Measurements from ENCODE around the gene ZNF521.

DNA sequence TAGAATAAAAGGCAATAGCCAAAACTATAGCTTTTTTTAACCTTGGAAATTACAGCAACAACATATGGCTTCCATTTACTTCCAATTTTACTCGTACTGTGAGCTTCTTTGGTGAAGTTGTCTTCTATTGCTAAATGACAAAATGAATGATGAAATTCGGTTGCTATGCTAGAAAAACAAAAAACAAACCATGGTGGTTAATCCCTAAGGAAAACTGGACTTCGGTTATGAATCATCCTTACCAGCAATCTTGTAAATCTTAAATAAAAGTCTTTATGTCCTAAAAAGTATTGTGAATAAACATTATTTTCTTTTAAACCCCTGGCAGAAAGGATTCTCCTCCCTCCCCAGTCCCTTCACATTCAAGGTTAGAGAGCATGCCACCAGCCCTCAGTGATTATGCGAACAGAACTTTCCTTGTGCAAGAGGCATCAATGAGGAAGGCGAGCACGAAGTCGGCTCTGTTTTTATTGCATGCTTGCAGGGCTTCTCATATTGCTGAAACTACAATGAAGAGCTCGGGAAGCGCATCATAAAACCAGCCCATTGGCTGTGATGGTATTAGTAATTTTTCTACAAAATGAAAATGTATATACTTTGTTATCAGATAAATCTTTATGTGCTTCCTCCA, 62.9 kb downstream of the ZNF521 start:
- TF ChIP-seq, protein P1, sequence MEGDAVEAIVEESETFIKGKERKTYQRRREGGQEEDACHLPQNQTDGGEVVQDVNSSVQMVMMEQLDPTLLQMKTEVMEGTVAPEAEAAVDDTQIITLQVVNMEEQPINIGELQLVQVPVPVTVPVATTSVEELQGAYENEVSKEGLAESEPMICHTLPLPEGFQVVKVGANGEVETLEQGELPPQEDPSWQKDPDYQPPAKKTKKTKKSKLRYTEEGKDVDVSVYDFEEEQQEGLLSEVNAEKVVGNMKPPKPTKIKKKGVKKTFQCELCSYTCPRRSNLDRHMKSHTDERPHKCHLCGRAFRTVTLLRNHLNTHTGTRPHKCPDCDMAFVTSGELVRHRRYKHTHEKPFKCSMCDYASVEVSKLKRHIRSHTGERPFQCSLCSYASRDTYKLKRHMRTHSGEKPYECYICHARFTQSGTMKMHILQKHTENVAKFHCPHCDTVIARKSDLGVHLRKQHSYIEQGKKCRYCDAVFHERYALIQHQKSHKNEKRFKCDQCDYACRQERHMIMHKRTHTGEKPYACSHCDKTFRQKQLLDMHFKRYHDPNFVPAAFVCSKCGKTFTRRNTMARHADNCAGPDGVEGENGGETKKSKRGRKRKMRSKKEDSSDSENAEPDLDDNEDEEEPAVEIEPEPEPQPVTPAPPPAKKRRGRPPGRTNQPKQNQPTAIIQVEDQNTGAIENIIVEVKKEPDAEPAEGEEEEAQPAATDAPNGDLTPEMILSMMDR (IDR thresholded peaks at IDR 0.05): no peak
- TF ChIP-seq POLR2A (IDR thresholded peaks at IDR 0.05): no peak

All from breast epithelium (tissue), 3 donors.